ENCODE measurements around the gene PARVA.

The PARVA gene

DNA sequence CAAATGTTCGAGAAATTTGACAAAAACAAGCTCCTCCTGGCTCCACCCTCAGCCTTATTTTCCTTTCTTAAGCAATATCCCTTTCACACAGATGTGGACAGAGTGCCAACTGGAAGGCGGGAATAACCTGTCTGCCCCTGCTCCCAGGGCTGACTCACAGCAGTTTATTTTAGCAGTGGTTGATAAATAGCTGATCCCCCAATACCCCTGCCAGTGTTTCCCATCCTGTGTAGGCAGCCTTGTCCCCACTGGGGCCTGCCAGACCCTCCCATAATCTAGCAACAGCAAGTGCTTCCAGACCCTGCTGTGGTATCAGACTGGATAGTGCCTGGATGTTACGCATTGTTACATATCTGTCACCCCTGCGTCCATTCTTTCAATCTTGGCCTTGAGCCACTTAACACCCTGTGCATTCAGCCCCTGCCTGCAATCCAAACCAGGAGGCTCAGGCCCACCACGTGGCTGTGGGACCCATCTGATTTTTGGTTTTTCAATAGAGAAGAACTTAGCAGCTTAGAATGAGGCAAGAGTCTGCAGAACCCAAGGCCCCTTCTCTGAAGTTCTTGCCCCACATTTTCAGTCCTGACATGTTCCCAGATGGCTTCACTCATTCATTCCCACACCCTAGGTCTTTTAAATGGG, 53.7 kb downstream of the PARVA start:
- Histone ChIP-seq H3K4me1 (ENCODE audit: control insufficient read depth, insufficient read depth, low read length, poor library complexity, severe bottlenecking) (no peaks in the 10 kb centered on the region), H3K27ac (ENCODE audit: insufficient read depth, low read length, poor library complexity, severe bottlenecking) (no peak overlapping the region), H3K27me3 (replicated peaks; ENCODE audit: control insufficient read depth, insufficient read depth, low read length, poor library complexity, severe bottlenecking) (no peaks in the 10 kb centered on the region), H3K36me3 (ENCODE audit: control insufficient read depth, insufficient read depth, low read length) (no peaks in the 10 kb centered on the region), H3K9me3 (ENCODE audit: control insufficient read depth, low read length) (no peaks in the 10 kb centered on the region), H3K4me3 (ENCODE audit: insufficient read depth, low read depth, low read length, poor library complexity, severe bottlenecking) (no peak overlapping the region)
- no peak for DNase-seq

DNA sequence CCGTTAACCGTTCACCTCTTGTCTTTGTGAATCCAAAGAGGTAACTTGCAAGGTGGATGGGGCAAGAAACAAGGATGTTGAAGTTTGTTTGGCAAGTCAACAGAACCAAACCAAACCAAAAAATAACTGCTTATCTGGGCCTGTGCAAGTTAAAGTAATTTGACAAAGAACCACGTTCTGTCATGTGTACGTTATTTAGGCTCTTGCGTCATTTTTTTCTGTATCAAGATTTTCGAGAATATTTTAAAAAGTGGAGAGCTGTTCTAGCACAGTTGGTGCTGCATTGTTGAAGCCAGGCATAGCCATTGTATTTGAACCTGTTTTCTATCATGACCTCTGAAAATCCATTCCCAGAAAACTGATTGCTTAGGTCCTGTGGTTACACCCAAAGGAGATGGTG, 55.1 kb downstream of the PARVA start:
- Histone ChIP-seq H3K27me3 (replicated peaks; ENCODE audit: control insufficient read depth, insufficient read depth, low read length, poor library complexity, severe bottlenecking) (no peaks in the 10 kb centered on the region), H3K4me3 (ENCODE audit: insufficient read depth, low read depth, low read length, poor library complexity, severe bottlenecking) (no peak overlapping the region), H3K27ac (ENCODE audit: insufficient read depth, low read length, poor library complexity, severe bottlenecking) (no peak overlapping the region), H3K4me1 (ENCODE audit: control insufficient read depth, insufficient read depth, low read length, poor library complexity, severe bottlenecking) (no peaks in the 10 kb centered on the region), H3K36me3 (ENCODE audit: control insufficient read depth, insufficient read depth, low read length) (no peaks in the 10 kb centered on the region), H3K9me3 (ENCODE audit: control insufficient read depth, low read length) (no peaks in the 10 kb centered on the region)
- no peak for DNase-seq

DNA sequence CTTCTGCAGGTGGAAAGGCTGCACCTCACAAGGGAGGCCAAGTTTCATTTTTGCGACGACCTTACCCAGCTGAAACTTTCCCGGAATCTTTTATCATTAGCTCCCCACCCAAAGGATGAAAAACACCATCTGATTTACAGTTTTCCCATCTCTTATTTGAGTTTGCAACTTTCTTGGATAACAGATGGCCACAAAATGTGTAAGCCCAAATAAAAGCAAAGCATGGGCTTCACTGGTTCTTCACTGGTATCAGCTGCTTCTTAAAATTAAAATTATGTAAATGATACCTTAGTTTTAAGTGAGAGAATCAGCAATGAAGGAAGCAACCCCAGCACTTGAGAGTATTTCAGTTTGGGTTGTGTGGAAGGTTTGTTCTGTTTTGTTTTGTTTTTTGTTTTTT, 55.8 kb downstream of the PARVA start:
- no peaks in the 10 kb centered on the region for H3K36me3 ChIP-seq (ENCODE audit: control insufficient read depth, insufficient read depth, low read length)
- H3K27me3 ChIP-seq (replicated peaks; ENCODE audit: control insufficient read depth, insufficient read depth, low read length, poor library complexity, severe bottlenecking): no peaks in the 10 kb centered on the region
- no peaks in the 10 kb centered on the region for H3K4me1 ChIP-seq (ENCODE audit: control insufficient read depth, insufficient read depth, low read length, poor library complexity, severe bottlenecking)
- no peak for DNase-seq
- H3K4me3 ChIP-seq (ENCODE audit: insufficient read depth, low read depth, low read length, poor library complexity, severe bottlenecking): no peak overlapping the region
- H3K27ac ChIP-seq (ENCODE audit: insufficient read depth, low read length, poor library complexity, severe bottlenecking): no peak overlapping the region
- no peaks in the 10 kb centered on the region for H3K9me3 ChIP-seq (ENCODE audit: control insufficient read depth, low read length)

DNA sequence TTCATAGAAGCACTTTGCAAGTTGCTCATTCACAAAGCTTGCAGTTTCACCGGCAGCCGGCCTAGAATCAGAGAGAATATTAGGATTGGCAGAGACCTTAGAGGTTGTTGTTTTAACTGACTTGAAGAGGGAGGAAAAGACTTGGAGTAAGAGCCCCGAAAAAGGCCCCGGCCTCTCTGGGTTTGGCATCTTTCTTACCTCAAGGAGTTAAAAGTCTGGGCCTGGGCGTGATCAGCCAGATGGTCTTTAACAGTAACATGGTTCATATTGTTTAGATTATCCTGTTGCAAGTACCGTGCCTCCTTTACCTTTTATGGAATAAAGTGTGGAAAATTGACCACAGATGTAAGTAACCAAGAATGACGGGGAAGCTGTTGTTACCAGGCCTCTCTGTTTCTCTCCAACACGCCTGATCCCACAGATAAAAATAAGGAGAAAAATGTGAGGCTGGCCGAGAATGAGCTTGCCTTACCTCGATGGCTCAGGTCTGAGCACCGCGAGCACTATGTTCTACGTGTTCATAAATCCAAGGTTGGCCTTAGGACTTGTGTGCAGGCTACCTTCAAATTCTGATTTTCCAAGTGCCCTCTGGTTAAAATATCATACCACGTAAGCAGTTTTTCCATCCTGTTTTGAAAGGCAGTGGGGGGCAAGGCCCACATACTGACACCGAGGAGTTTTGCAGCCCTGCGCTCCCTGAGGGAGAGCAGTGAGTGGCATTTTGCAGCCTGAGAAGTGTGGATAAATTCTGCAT, 56.4 kb downstream of the PARVA start:
- Histone ChIP-seq H3K9me3 (ENCODE audit: control insufficient read depth, low read length) (no peaks in the 10 kb centered on the region), H3K27ac (ENCODE audit: insufficient read depth, low read length, poor library complexity, severe bottlenecking) (no peak overlapping the region), H3K4me1 (ENCODE audit: control insufficient read depth, insufficient read depth, low read length, poor library complexity, severe bottlenecking) (no peaks in the 10 kb centered on the region), H3K36me3 (ENCODE audit: control insufficient read depth, insufficient read depth, low read length) (no peaks in the 10 kb centered on the region), H3K4me3 (ENCODE audit: insufficient read depth, low read depth, low read length, poor library complexity, severe bottlenecking) (no peak overlapping the region), H3K27me3 (replicated peaks; ENCODE audit: control insufficient read depth, insufficient read depth, low read length, poor library complexity, severe bottlenecking) (no peaks in the 10 kb centered on the region)
- no peak for DNase-seq

DNA sequence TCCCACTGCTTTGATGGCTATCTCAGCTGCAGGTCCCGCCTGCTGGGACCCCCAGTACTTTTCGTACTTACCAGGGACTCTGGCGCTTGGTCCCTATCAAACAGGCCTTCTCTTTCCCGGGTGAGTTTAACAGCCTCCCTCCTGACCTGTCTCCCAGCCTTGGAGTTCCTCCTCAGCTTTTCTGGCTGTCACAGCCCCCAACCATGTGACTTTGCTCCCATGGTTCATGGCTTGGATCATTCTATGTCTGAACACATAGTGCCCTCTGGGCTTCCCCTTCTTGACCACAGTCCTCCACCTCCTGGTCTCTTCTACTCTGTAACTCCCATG, 56.9 kb downstream of the PARVA start:
- Histone ChIP-seq H3K27me3 (replicated peaks; ENCODE audit: control insufficient read depth, insufficient read depth, low read length, poor library complexity, severe bottlenecking) (no peaks in the 10 kb centered on the region), H3K36me3 (ENCODE audit: control insufficient read depth, insufficient read depth, low read length) (no peaks in the 10 kb centered on the region), H3K4me1 (ENCODE audit: control insufficient read depth, insufficient read depth, low read length, poor library complexity, severe bottlenecking) (no peaks in the 10 kb centered on the region), H3K9me3 (ENCODE audit: control insufficient read depth, low read length) (no peaks in the 10 kb centered on the region), H3K27ac (ENCODE audit: insufficient read depth, low read length, poor library complexity, severe bottlenecking) (no peak overlapping the region), H3K4me3 (ENCODE audit: insufficient read depth, low read depth, low read length, poor library complexity, severe bottlenecking) (no peak overlapping the region)
- no peak for DNase-seq

DNA sequence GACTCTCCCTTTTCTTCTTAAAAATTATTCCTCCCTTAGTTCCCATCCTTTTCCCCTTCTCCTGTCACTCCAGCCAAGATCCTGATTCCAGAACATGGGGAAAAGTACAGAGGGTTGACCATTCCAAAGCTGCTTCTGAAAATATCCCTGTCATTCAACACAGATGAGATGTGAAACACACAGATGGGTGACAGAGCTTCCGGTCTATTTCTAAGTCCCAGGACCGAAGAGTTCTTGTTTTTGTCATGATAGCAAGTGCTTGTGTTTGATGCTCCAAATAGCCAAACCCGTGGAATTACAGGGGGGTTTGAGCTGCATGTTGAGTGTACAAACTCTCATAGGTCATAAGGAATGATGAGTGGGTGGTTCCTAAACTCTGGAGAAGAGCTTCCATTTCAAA, 57.9 kb downstream of the PARVA start:
- no peaks in the 10 kb centered on the region for H3K4me1 ChIP-seq (ENCODE audit: control insufficient read depth, insufficient read depth, low read length, poor library complexity, severe bottlenecking)
- no peak overlapping the region for H3K27ac ChIP-seq (ENCODE audit: insufficient read depth, low read length, poor library complexity, severe bottlenecking)
- H3K9me3 ChIP-seq (ENCODE audit: control insufficient read depth, low read length): no peaks in the 10 kb centered on the region
- no peaks in the 10 kb centered on the region for H3K36me3 ChIP-seq (ENCODE audit: control insufficient read depth, insufficient read depth, low read length)
- H3K4me3 ChIP-seq (ENCODE audit: insufficient read depth, low read depth, low read length, poor library complexity, severe bottlenecking): no peak overlapping the region
- DNase-seq: no peak
- H3K27me3 ChIP-seq (replicated peaks; ENCODE audit: control insufficient read depth, insufficient read depth, low read length, poor library complexity, severe bottlenecking): no peaks in the 10 kb centered on the region

DNA sequence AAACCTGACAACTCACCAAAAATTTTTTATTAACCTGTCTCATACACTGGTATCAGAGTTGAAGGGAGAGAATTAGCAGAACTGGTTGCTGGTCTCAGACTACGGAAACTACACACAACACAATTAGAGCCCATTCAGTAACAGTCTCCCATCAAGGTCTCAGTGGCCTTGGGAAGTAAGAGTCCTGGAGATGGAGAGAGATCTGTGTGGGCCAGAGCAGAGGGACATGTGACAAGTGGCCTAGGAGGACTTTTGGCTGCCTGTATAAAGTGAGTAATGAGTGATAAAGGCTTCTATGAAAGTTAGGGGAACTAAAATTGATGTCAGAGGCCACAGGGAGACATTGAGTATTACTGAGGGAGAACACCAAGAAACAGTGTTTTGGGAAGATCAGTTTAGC, 58.9 kb downstream of the PARVA start:
- Histone ChIP-seq H3K27me3 (replicated peaks; ENCODE audit: control insufficient read depth, insufficient read depth, low read length, poor library complexity, severe bottlenecking) (no peaks in the 10 kb centered on the region), H3K36me3 (ENCODE audit: control insufficient read depth, insufficient read depth, low read length) (no peaks in the 10 kb centered on the region), H3K4me3 (ENCODE audit: insufficient read depth, low read depth, low read length, poor library complexity, severe bottlenecking) (no peak overlapping the region), H3K27ac (ENCODE audit: insufficient read depth, low read length, poor library complexity, severe bottlenecking) (no peak overlapping the region), H3K9me3 (ENCODE audit: control insufficient read depth, low read length) (no peaks in the 10 kb centered on the region), H3K4me1 (ENCODE audit: control insufficient read depth, insufficient read depth, low read length, poor library complexity, severe bottlenecking) (no peaks in the 10 kb centered on the region)
- no peak for DNase-seq

DNA sequence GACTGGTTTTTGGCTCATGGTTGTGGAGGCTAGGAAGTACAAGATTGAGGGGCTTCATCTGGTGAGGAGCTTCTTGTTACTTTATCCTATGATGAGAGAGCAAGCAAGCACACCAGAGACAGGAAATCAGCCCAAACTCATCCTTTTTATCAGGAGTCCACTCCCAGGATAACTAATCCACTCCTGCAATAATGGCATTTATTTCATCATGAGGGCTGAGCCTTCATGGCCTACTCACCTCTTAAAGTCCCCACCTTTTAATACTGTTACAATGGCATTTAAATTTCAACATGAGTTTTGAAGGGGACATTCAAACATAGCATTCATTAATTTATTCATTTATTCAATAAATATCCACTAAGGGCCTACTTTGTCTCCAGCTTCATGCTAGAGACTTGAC, 60.9 kb downstream of the PARVA start:
- Histone ChIP-seq H3K4me3 (ENCODE audit: insufficient read depth, low read depth, low read length, poor library complexity, severe bottlenecking) (no peak overlapping the region), H3K27ac (ENCODE audit: insufficient read depth, low read length, poor library complexity, severe bottlenecking) (no peak overlapping the region), H3K27me3 (replicated peaks; ENCODE audit: control insufficient read depth, insufficient read depth, low read length, poor library complexity, severe bottlenecking) (no peaks in the 10 kb centered on the region), H3K4me1 (ENCODE audit: control insufficient read depth, insufficient read depth, low read length, poor library complexity, severe bottlenecking) (no peaks in the 10 kb centered on the region), H3K36me3 (ENCODE audit: control insufficient read depth, insufficient read depth, low read length) (no peaks in the 10 kb centered on the region), H3K9me3 (ENCODE audit: control insufficient read depth, low read length) (no peaks in the 10 kb centered on the region)
- DNase-seq: no peak

DNA sequence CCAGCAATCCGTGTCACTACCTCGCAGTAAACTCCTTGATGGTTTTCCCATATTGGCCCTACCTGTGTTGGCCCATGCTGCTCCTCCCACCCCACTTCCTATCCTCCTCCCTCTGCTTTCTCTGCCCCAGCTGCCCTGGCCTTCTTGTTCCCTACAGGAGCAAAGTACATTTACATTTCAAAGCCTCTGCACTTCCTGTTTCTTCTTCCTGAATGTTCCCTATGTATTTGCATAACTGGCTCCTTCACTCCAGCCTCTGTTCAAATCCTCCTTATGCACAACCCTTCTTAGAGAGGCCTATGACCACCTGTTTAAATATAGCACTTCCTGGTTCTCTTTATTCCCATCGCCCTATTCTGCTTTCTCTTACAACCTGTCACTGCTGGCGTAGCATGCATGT, 62.2 kb downstream of the PARVA start:
- Histone ChIP-seq H3K27me3 (replicated peaks; ENCODE audit: control insufficient read depth, insufficient read depth, low read length, poor library complexity, severe bottlenecking) (no peaks in the 10 kb centered on the region), H3K9me3 (ENCODE audit: control insufficient read depth, low read length) (no peaks in the 10 kb centered on the region), H3K4me1 (ENCODE audit: control insufficient read depth, insufficient read depth, low read length, poor library complexity, severe bottlenecking) (no peaks in the 10 kb centered on the region), H3K4me3 (ENCODE audit: insufficient read depth, low read depth, low read length, poor library complexity, severe bottlenecking) (no peak overlapping the region), H3K36me3 (ENCODE audit: control insufficient read depth, insufficient read depth, low read length) (no peaks in the 10 kb centered on the region), H3K27ac (ENCODE audit: insufficient read depth, low read length, poor library complexity, severe bottlenecking) (no peak overlapping the region)
- no peak for DNase-seq

DNA sequence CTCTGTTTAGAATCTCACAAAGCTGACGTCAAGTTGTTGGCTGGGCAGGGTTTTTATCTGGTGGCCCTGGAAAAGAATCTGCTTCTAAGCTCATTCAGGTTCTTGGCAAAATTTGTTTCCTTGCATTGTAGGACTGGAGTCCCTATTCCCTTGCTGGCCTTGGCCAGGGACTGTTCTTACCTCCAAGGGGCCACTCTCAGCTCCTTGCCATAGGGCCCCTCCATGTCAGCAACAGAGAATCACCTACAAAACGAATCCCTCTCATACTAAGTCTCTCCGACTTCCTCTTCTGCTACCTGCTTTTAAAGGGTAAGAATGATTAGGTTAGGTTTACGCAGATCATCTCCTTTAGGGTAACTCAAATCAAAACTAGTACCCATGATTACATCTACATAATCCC, 63.2 kb downstream of the PARVA start:
- Histone ChIP-seq H3K4me3 (ENCODE audit: insufficient read depth, low read depth, low read length, poor library complexity, severe bottlenecking) (no peak overlapping the region), H3K27me3 (replicated peaks; ENCODE audit: control insufficient read depth, insufficient read depth, low read length, poor library complexity, severe bottlenecking) (no peaks in the 10 kb centered on the region), H3K9me3 (ENCODE audit: control insufficient read depth, low read length) (no peaks in the 10 kb centered on the region), H3K4me1 (ENCODE audit: control insufficient read depth, insufficient read depth, low read length, poor library complexity, severe bottlenecking) (no peaks in the 10 kb centered on the region), H3K27ac (ENCODE audit: insufficient read depth, low read length, poor library complexity, severe bottlenecking) (no peak overlapping the region), H3K36me3 (ENCODE audit: control insufficient read depth, insufficient read depth, low read length) (no peaks in the 10 kb centered on the region)
- DNase-seq: no peak
